ENCODE results near the gene INSL4.

- TF ChIP-seq CTCF (conservative IDR thresholded peaks at IDR 0.05; ENCODE audit: low read length) (peak; percentile 51), EZH2phosphoT487 (IDR thresholded peaks at IDR 0.05; ENCODE audit: borderline replicate concordance) (no peak)
Observed at GRCh38 chr9:5265939-5266338, 34.7 kb downstream of the INSL4 start.

Measured in Loucy (cell line).